Neural cell (in vitro differentiated cells): ENCODE data around the gene FBLIM1. TPM values are rescaled to one million over a fixed set of nuclear protein-coding genes. Genes with fewer than 3 reads are reported as not detected.

Source experiments
- H2AFZ ChIP-seq: fragments of 200-600, 300-800 bp; sonication (generic), shearing (Covaris generic); 2 replicates; pipeline ENCODE4 v1.6.0; 2014; ENCODE audit warnings: low read depth, mild to moderate bottlenecking, antibody characterized with exemption, low read length, moderate library complexity
- H3F3A ChIP-seq: fragments of 200-600 bp; shearing (Covaris generic); 2 replicates; pipeline ENCODE4 v1.6.1; 2016; ENCODE audit warnings: mild to moderate bottlenecking, moderate library complexity, mixed read lengths, antibody characterized with exemption, low read length; ENCODE audit not compliant: insufficient read depth, poor library complexity, severe bottlenecking
- H3K27ac ChIP-seq: fragments of 200-600, 300-800 bp; sonication (generic), shearing (Covaris generic); 2 replicates; pipeline ENCODE4 v1.5.1; 2014; ENCODE audit warnings: mild to moderate bottlenecking, low read length, moderate library complexity
- H3K27me3 ChIP-seq: fragments of 300-800, 200-600 bp; sonication (generic), shearing (Covaris generic); 2 replicates; pipeline ENCODE4 v1.6.0; 2014; ENCODE audit warnings: mild to moderate bottlenecking, low read depth, low read length, moderate library complexity; ENCODE audit not compliant: insufficient read depth
- H3K36me3 ChIP-seq: fragments of 300-800, 200-600 bp; sonication (generic), shearing (Covaris generic); 2 replicates; pipeline ENCODE4 v1.5.1; 2014; ENCODE audit warnings: mild to moderate bottlenecking, antibody characterized with exemption, low read length, moderate library complexity; ENCODE audit not compliant: insufficient read depth
- H3K4me2 ChIP-seq: fragments of 300-800, 200-600 bp; sonication (generic), shearing (Covaris generic); 2 replicates; pipeline ENCODE4 v1.6.0; 2014; ENCODE audit warnings: mild to moderate bottlenecking, low read length
- H3K4me3 ChIP-seq: fragments of 300-800, 200-600 bp; sonication (generic), shearing (Covaris generic); 2 replicates; pipeline ENCODE4 v1.5.1; 2014; ENCODE audit warnings: mild to moderate bottlenecking, low read length, moderate library complexity
- H3K79me2 ChIP-seq: fragments of 200-600 bp; shearing (Covaris generic); replicated peaks from 2 replicates; pipeline ENCODE4 v1.6.0; 2014; ENCODE audit warnings: mild to moderate bottlenecking, low read length, moderate library complexity; ENCODE audit not compliant: insufficient read depth
- H3K9ac ChIP-seq: fragments of 300-800, 200-600 bp; sonication (generic), shearing (Covaris generic); 2 replicates; pipeline ENCODE4 v1.6.1; 2016; ENCODE audit warnings: mild to moderate bottlenecking, low read length, mixed read lengths
- H3K9me2 ChIP-seq: fragments of 200-600 bp; shearing (Covaris generic); 2 replicates; pipeline ENCODE4 v1.6.1; 2016; ENCODE audit warnings: mild to moderate bottlenecking, low read length, mixed read lengths; ENCODE audit not compliant: insufficient read depth
- H3K9me3 ChIP-seq: fragments of 200-600, 300-800 bp; sonication (generic), shearing (Covaris generic); 2 replicates; pipeline ENCODE4 v1.6.1; 2016; ENCODE audit warnings: mild to moderate bottlenecking, mixed run types, low read length, moderate library complexity, mixed read lengths
- H4K20me1 ChIP-seq: fragments of 200-600 bp; shearing (Covaris generic); 2 replicates; pipeline ENCODE4 v1.6.1; 2016; ENCODE audit warnings: mild to moderate bottlenecking, mixed run types; ENCODE audit not compliant: insufficient read depth
- EP300 ChIP-seq: fragments of 450-650 bp; conservative IDR thresholded peaks from 2 replicates; pipeline ENCODE4 v1.6.1; 2014; ENCODE audit warnings: antibody characterized with exemption, mild to moderate bottlenecking, moderate library complexity; ENCODE audit not compliant: poor library complexity, severe bottlenecking
- EZH2 ChIP-seq: fragments of 200-600, 300-800 bp; shearing (Covaris generic), sonication (generic); IDR thresholded peaks from 2 replicates; pipeline ENCODE4 v1.6.1; 2014; ENCODE audit warnings: antibody characterized with exemption, low read length, borderline replicate concordance, mild to moderate bottlenecking; ENCODE audit not compliant: insufficient read depth, poor library complexity, severe bottlenecking
- MXI1 ChIP-seq: fragments of 450-650 bp; conservative IDR thresholded peaks from 2 replicates; pipeline ENCODE4 v1.6.1; 2014; ENCODE audit warnings: antibody characterized with exemption, mild to moderate bottlenecking; ENCODE audit not compliant: poor library complexity, severe bottlenecking
- POLR2AphosphoS5 ChIP-seq: IDR thresholded peaks from 2 replicates; pipeline ENCODE4 v1.6.1; 2012
- RAD21 ChIP-seq: fragments of 450-650 bp; conservative IDR thresholded peaks from 2 replicates; pipeline ENCODE4 v1.6.1; 2014; ENCODE audit warnings: antibody characterized with exemption, mild to moderate bottlenecking, moderate library complexity
- SMC3 ChIP-seq: fragments of 450-650 bp; conservative IDR thresholded peaks from 2 replicates; pipeline ENCODE4 v1.6.1; 2014; ENCODE audit warnings: antibody characterized with exemption, mild to moderate bottlenecking, moderate library complexity; ENCODE audit not compliant: poor library complexity
- TAF1 ChIP-seq: IDR thresholded peaks from 2 replicates; pipeline ENCODE4 v1.6.1; 2012; ENCODE audit warnings: low read depth
- polyA plus RNA-seq: library from polyadenylated mRNA; depleted of rRNA; stranded (reverse); fragments of >200 nt; gene quantifications from 2 replicates; pipeline ENCODE4 v1.2.3, GENCODE V29; 2014
- TF ChIP-seq, protein P1 (sequence below): IDR thresholded peaks from 2 replicates; pipeline ENCODE4 v1.6.1; 2012; ENCODE audit warnings: borderline replicate concordance
- TF ChIP-seq, protein P2 (sequence below): fragments of 450-650 bp; IDR thresholded peaks from 2 replicates; pipeline ENCODE4 v1.5.1; 2014; ENCODE audit warnings: antibody characterized with exemption, mild to moderate bottlenecking, moderate library complexity; ENCODE audit not compliant: poor library complexity, severe bottlenecking

The FBLIM1 gene
- polyA plus RNA-seq, 1 donor from 2014 or later: 24.9 TPM

- Histone ChIP-seq H3K27ac (peak overlapping the region; percentile 100), H3K9me2 (no peaks in the 10 kb centered on the region), H3K79me2 (peaks cover 21% of the 10 kb centered on the region), H3K9ac (peak overlapping the region; percentile 100), H4K20me1 (no peaks in the 10 kb centered on the region), H3K9me3 (no peaks in the 10 kb centered on the region), H3K4me3 (peak overlapping the region; percentile 80), H2AFZ (peak overlapping the region; percentile 67), H3K36me3 (no peaks in the 10 kb centered on the region), H3F3A (no peaks in the 10 kb centered on the region), H3K27me3 (no peaks in the 10 kb centered on the region), H3K4me2 (peak overlapping the region; percentile 95)
- TF ChIP-seq MXI1 (no peak), TAF1 (no peak), POLR2AphosphoS5 (no peak), SMC3 (no peak), EZH2 (no peak), EP300 (no peak), RAD21 (no peak)
- TF ChIP-seq, protein P1, sequence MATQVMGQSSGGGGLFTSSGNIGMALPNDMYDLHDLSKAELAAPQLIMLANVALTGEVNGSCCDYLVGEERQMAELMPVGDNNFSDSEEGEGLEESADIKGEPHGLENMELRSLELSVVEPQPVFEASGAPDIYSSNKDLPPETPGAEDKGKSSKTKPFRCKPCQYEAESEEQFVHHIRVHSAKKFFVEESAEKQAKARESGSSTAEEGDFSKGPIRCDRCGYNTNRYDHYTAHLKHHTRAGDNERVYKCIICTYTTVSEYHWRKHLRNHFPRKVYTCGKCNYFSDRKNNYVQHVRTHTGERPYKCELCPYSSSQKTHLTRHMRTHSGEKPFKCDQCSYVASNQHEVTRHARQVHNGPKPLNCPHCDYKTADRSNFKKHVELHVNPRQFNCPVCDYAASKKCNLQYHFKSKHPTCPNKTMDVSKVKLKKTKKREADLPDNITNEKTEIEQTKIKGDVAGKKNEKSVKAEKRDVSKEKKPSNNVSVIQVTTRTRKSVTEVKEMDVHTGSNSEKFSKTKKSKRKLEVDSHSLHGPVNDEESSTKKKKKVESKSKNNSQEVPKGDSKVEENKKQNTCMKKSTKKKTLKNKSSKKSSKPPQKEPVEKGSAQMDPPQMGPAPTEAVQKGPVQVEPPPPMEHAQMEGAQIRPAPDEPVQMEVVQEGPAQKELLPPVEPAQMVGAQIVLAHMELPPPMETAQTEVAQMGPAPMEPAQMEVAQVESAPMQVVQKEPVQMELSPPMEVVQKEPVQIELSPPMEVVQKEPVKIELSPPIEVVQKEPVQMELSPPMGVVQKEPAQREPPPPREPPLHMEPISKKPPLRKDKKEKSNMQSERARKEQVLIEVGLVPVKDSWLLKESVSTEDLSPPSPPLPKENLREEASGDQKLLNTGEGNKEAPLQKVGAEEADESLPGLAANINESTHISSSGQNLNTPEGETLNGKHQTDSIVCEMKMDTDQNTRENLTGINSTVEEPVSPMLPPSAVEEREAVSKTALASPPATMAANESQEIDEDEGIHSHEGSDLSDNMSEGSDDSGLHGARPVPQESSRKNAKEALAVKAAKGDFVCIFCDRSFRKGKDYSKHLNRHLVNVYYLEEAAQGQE: no peak
- TF ChIP-seq, protein P2, sequence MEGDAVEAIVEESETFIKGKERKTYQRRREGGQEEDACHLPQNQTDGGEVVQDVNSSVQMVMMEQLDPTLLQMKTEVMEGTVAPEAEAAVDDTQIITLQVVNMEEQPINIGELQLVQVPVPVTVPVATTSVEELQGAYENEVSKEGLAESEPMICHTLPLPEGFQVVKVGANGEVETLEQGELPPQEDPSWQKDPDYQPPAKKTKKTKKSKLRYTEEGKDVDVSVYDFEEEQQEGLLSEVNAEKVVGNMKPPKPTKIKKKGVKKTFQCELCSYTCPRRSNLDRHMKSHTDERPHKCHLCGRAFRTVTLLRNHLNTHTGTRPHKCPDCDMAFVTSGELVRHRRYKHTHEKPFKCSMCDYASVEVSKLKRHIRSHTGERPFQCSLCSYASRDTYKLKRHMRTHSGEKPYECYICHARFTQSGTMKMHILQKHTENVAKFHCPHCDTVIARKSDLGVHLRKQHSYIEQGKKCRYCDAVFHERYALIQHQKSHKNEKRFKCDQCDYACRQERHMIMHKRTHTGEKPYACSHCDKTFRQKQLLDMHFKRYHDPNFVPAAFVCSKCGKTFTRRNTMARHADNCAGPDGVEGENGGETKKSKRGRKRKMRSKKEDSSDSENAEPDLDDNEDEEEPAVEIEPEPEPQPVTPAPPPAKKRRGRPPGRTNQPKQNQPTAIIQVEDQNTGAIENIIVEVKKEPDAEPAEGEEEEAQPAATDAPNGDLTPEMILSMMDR: no peak
Measured at GRCh38 chr1:15833842-15834405, 75.3 kb downstream of the FBLIM1 start.

- peak overlapping the region; percentile 100 for H3K9ac ChIP-seq
- H3K79me2 ChIP-seq: peaks cover 21% of the 10 kb centered on the region
- H3K27me3 ChIP-seq: no peaks in the 10 kb centered on the region
- peak overlapping the region; percentile 100 for H3K27ac ChIP-seq
- H3K36me3 ChIP-seq: no peaks in the 10 kb centered on the region
- peak overlapping the region; percentile 86 for H3K4me2 ChIP-seq
- no peaks in the 10 kb centered on the region for H3K9me3 ChIP-seq
- no peaks in the 10 kb centered on the region for H3F3A ChIP-seq
- peak overlapping the region; percentile 80 for H3K4me3 ChIP-seq
- TF ChIP-seq RAD21 (peak; percentile 39), SMC3 (peak; percentile 54), EP300 (peak; percentile 65), MXI1 (peak; percentile 82), POLR2AphosphoS5 (peak; percentile 86), EZH2 (no peak), TAF1 (peak; percentile 78)
- TF ChIP-seq, protein P2: peak; percentile 32
- TF ChIP-seq, protein P1: peak; percentile 67
- peak overlapping the region; percentile 30 for H2AFZ ChIP-seq
- H4K20me1 ChIP-seq: no peaks in the 10 kb centered on the region
- no peaks in the 10 kb centered on the region for H3K9me2 ChIP-seq
Measured at GRCh38 chr1:15834406-15835204, 76.0 kb downstream of the FBLIM1 start.
